HCT116 (cell line): Measurements from ENCODE around the gene ARFGAP3. TPM values are rescaled to one million over a fixed set of nuclear protein-coding genes. Genes with fewer than 3 reads are reported as not detected.

Experiments
- ATAC-seq: fragments of 200-7000 bp; cut with Tn5 transposase; 2 replicates; pipeline ENCODE4 v1.9.1; 2020; ENCODE audit warnings: mild to moderate bottlenecking, moderate library complexity
- BruUV-seq: library from RNA; stranded (reverse); fragments of 400-500 nt; replicated peaks from 2 replicates; lab custom pipeline; 2021; lab: Mats Ljungman, UMichigan
- CTCF ChIA-PET: fragments of 300-600 bp; sonication (Branson Sonifier 250); formaldehyde crosslinking; loops from one replicate; lab custom pipeline; 2021; ENCODE audit warnings: antibody characterized with exemption; lab: Charles Lee
- POLR2A ChIA-PET: fragments of 300-600, 350-600 bp; sonication (Branson Sonifier 250); formaldehyde crosslinking; loops from one replicate; lab custom pipeline; 2021; ENCODE audit warnings: antibody characterized with exemption; lab: Charles Lee
- RAD21 ChIA-PET, 2 experiments: fragments of 300-600 bp; sonication (Branson Sonifier 250); formaldehyde crosslinking; loops; one replicate each; lab custom pipeline; 2023; ENCODE audit warnings: low total read pairs in 2 of 2; ENCODE audit not compliant: uncharacterized antibody in 2 of 2, unreplicated experiment in 2 of 2, low non-redundant PET in 1 of 2; lab: Charles Lee
- DNase-seq: peaks from one replicate; pipeline ENCODE4 v3.0.0-alpha.2; 2010; ENCODE audit warnings: low read depth, low spot score
- H2AFZ ChIP-seq: fragments of 200-600 bp; shearing (Covaris generic), sonication (generic); 2 replicates; pipeline ENCODE4 v1.6.1; 2017; ENCODE audit warnings: low read depth, mixed run types, mixed read lengths, antibody characterized with exemption, low read length; ENCODE audit not compliant: poor library complexity, severe bottlenecking
- H3K27ac ChIP-seq: 2 replicates; pipeline ENCODE4 v1.5.1; 2012; ENCODE audit warnings: low read depth, low read length
- H3K27me3 ChIP-seq: fragments of 200-600 bp; sonication (generic); 2 replicates; pipeline ENCODE4 v1.6.1; 2016; ENCODE audit warnings: mixed run types, low read length, mixed read lengths; ENCODE audit not compliant: insufficient read depth
- H3K36me3 ChIP-seq, 2 experiments: fragments of 200-500 bp in 1 of 2; fragments of 200-600 bp in 1 of 2; sonication (Bioruptor generic) in 1 of 2; sonication (generic) in 1 of 2; 2 replicates each; pipeline versions ENCODE4 v1.5.1 to v1.6.1; 2014 to 2016; ENCODE audit warnings: low read length in 2 of 2, inconsistent platforms in 1 of 2, mixed read lengths in 1 of 2, mixed run types in 1 of 2; ENCODE audit not compliant: insufficient read depth in 2 of 2, control insufficient read depth in 1 of 2
- H3K4me1 ChIP-seq, 2 experiments: fragments of 200-600 bp in 1 of 2; sonication (generic) in 1 of 2; 2 replicates each; pipeline versions ENCODE4 v1.5.1 to v1.6.1; 2012 to 2017; ENCODE audit warnings: low read length in 2 of 2, inconsistent platforms in 1 of 2, mild to moderate bottlenecking in 1 of 2, mixed read lengths in 1 of 2, mixed run types in 1 of 2, moderate library complexity in 1 of 2; ENCODE audit not compliant: insufficient read depth in 2 of 2, control insufficient read depth in 1 of 2
- H3K4me2 ChIP-seq: fragments of 200-600 bp; sonication (generic); 2 replicates; pipeline ENCODE4 v1.6.1; 2017; ENCODE audit warnings: mixed run types, low read length, mixed read lengths
- H3K4me3 ChIP-seq, 2 experiments: fragments of 200-600 bp in 1 of 2; sonication (generic) in 1 of 2; replicated peaks in 1 of 2; 2 replicates each; pipeline ENCODE4 v1.5.1; 2011 to 2016; ENCODE audit warnings: low read length in 2 of 2, control low read depth in 1 of 2, low read depth in 1 of 2, mild to moderate bottlenecking in 1 of 2, mixed read lengths in 1 of 2, mixed run types in 1 of 2
- H3K79me2 ChIP-seq: fragments of 200-600 bp; sonication (generic); 2 replicates; pipeline ENCODE4 v1.6.1; 2017; ENCODE audit warnings: mild to moderate bottlenecking, mixed run types, low read length, moderate library complexity, mixed read lengths; ENCODE audit not compliant: insufficient read depth
- H3K9ac ChIP-seq: fragments of 200-600 bp; sonication (generic); 2 replicates; pipeline ENCODE4 v1.6.1; 2016; ENCODE audit warnings: low read length, mixed read lengths
- H3K9me2 ChIP-seq: fragments of 200-600 bp; sonication (generic), shearing (Covaris generic); 2 replicates; pipeline ENCODE4 v1.6.1; 2017; ENCODE audit warnings: mixed run types, mild to moderate bottlenecking, moderate library complexity; ENCODE audit not compliant: insufficient read depth
- H3K9me3 ChIP-seq, 2 experiments: fragments of 200-500 bp in 1 of 2; fragments of 200-600 bp in 1 of 2; sonication (Bioruptor generic) in 1 of 2; sonication (generic) in 1 of 2; 2 replicates each; pipeline ENCODE4 v1.6.1; 2014 to 2017; ENCODE audit warnings: low read length in 2 of 2, mixed read lengths in 2 of 2, inconsistent platforms in 1 of 2, low read depth in 1 of 2, mild to moderate bottlenecking in 1 of 2, mixed run types in 1 of 2, moderate library complexity in 1 of 2; ENCODE audit not compliant: control insufficient read depth in 1 of 2, insufficient read depth in 1 of 2
- H4K20me1 ChIP-seq: fragments of 200-600 bp; sonication (generic), shearing (Covaris generic); 2 replicates; pipeline ENCODE4 v1.6.1; 2017; ENCODE audit warnings: mixed run types, mild to moderate bottlenecking, moderate library complexity; ENCODE audit not compliant: insufficient read depth
- CEBPB ChIP-seq: IDR thresholded peaks from 2 replicates; pipeline ENCODE4 v1.6.1; 2012; ENCODE audit warnings: low read depth
- EZH2 ChIP-seq: fragments of 200-600 bp; sonication (generic); IDR thresholded peaks from 2 replicates; pipeline ENCODE4 v1.6.1; 2017; ENCODE audit warnings: antibody characterized with exemption, mixed run types
- EZH2phosphoT487 ChIP-seq: fragments of 200-600 bp; IDR thresholded peaks from 2 replicates; pipeline ENCODE4 v1.6.1; 2018; ENCODE audit warnings: antibody characterized with exemption, borderline replicate concordance
- RAD21 ChIP-seq: IDR thresholded peaks from 2 replicates; pipeline ENCODE4 v1.6.1; 2012; ENCODE audit warnings: low read depth, mild to moderate bottlenecking
- SIN3A ChIP-seq: IDR thresholded peaks from 2 replicates; pipeline ENCODE4 v1.6.1; 2012; ENCODE audit warnings: low read depth
- SP1 ChIP-seq: IDR thresholded peaks from 2 replicates; pipeline ENCODE4 v1.6.1; 2012; ENCODE audit warnings: low read depth
- SRF ChIP-seq: IDR thresholded peaks from 2 replicates; pipeline ENCODE4 v1.6.1; 2012; ENCODE audit warnings: low read depth
- TCF7L2 ChIP-seq: IDR thresholded peaks from 2 replicates; pipeline ENCODE4 v1.7.0; 2011; ENCODE audit warnings: borderline replicate concordance, inconsistent platforms; ENCODE audit not compliant: insufficient read depth, insufficient read length; ENCODE audit errors: extremely low read depth
- YY1 ChIP-seq: IDR thresholded peaks from 2 replicates; pipeline ENCODE4 v1.6.1; 2011; ENCODE audit warnings: low read length, low read depth, moderate library complexity, mild to moderate bottlenecking; ENCODE audit not compliant: insufficient replicate concordance; ENCODE audit errors: extremely low read depth
- ZBTB33 ChIP-seq: IDR thresholded peaks from 2 replicates; pipeline ENCODE4 v1.6.1; 2011; ENCODE audit warnings: mild to moderate bottlenecking, low read length, moderate library complexity; ENCODE audit not compliant: insufficient replicate concordance; ENCODE audit errors: extremely low read depth
- ZFX ChIP-seq: fragments of 450-650 bp; IDR thresholded peaks from 2 replicates; pipeline ENCODE4 v1.6.1; 2017
- intact Hi-C: fragments of 100-400 bp; cut with micrococcal nuclease; formaldehyde crosslinking; loops from 2 replicates; pipeline ENCODE4 v1.10.0; 2022
- total RNA-seq: library from RNA; stranded (reverse); gene quantifications from one replicate; pipeline ENCODE4 v1.2.1, GENCODE V29; 2021; ENCODE audit not compliant: unreplicated experiment
- TF ChIP-seq, protein P1 (sequence below): IDR thresholded peaks from 2 replicates; pipeline ENCODE4 v1.6.1; 2012; ENCODE audit warnings: low read depth

Gene ARFGAP3
- total RNA-seq, 1 experiment from 2014 or later = 15.4 TPM

DNA sequence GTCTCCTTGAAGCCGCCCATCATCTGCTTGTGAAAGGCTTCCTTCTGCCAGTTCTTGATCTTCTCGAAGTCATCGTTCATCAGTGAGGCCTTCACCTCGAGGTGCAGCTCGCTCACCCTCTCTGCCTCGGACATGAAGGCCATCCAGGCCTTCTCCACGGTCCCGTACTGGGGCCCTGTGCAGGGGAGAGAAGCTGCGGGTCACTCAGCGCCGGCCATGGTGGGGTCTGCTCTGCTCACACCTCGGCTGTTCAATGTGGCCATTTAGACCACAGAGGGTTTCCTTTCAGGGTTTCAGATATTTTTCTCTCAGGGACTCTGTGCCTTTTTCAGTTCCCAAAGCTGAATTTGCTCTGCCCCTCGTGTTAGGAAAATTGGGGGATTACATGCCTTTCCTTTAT is 33.9 kb upstream of the ARFGAP3 start (continued):
- TF ChIP-seq, protein P1, sequence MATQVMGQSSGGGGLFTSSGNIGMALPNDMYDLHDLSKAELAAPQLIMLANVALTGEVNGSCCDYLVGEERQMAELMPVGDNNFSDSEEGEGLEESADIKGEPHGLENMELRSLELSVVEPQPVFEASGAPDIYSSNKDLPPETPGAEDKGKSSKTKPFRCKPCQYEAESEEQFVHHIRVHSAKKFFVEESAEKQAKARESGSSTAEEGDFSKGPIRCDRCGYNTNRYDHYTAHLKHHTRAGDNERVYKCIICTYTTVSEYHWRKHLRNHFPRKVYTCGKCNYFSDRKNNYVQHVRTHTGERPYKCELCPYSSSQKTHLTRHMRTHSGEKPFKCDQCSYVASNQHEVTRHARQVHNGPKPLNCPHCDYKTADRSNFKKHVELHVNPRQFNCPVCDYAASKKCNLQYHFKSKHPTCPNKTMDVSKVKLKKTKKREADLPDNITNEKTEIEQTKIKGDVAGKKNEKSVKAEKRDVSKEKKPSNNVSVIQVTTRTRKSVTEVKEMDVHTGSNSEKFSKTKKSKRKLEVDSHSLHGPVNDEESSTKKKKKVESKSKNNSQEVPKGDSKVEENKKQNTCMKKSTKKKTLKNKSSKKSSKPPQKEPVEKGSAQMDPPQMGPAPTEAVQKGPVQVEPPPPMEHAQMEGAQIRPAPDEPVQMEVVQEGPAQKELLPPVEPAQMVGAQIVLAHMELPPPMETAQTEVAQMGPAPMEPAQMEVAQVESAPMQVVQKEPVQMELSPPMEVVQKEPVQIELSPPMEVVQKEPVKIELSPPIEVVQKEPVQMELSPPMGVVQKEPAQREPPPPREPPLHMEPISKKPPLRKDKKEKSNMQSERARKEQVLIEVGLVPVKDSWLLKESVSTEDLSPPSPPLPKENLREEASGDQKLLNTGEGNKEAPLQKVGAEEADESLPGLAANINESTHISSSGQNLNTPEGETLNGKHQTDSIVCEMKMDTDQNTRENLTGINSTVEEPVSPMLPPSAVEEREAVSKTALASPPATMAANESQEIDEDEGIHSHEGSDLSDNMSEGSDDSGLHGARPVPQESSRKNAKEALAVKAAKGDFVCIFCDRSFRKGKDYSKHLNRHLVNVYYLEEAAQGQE = no peak
- TF ChIP-seq SP1 = no peak
- TF ChIP-seq SRF = no peak

DNA sequence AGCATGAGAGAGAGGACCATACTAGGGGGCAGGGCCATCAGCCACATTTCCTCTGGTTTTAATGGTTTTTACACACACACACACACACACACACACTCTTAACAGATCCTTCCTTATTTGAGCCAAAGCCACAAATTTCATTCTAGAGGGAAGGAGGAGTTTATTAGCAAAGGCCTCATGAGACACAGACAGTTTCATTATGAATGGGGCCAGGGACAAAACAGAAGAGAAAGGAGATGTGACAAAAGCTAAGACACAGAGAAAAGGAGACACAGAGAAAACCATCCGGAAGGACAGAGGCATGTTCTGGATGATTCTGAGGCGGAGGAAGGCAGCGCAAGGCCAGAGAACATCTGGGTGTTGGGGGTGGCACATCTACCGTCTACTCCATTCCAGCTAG is 32.2 kb upstream of the ARFGAP3 start:
- Histone ChIP-seq H3K4me3 (no peak overlapping the region), H3K4me1 (no peaks in the 10 kb centered on the region; a peak in 1 of 4 replicates), H3K4me2 (no peak overlapping the region), H3K79me2 (no peaks in the 10 kb centered on the region), H3K27ac (no peak overlapping the region), H3K36me3 (peaks cover 0 to 10% of the 10 kb centered on the region in 2 experiments; a peak in 2 of 4 replicates), H3K9me2 (no peaks in the 10 kb centered on the region), H3K27me3 (no peaks in the 10 kb centered on the region), H2AFZ (no peak overlapping the region), H3K9ac (no peak overlapping the region), H4K20me1 (no peaks in the 10 kb centered on the region), H3K9me3 (no peaks in the 10 kb centered on the region)
- intact Hi-C loops = no loop called here
- DNase-seq = no peak
- ChIA-PET CTCF (no interaction called here), POLR2A (no interaction called here), RAD21 (no interaction called here)
- TF ChIP-seq YY1 (no peak), RAD21 (no peak), CEBPB (no peak), EZH2phosphoT487 (no peak), TCF7L2 (no peak), EZH2 (no peak), ZBTB33 (no peak), SP1 (no peak), ZFX (no peak), SIN3A (no peak)
- ATAC-seq = no peak
- no TSS peak for BruUV-seq
